ENCODE measurements around the gene MAD2L1.

The MAD2L1 gene

GRCh38 chr4:120007191-120007871 is 59.3 kb downstream of the MAD2L1 start:
- DNase-seq (ENCODE audit: low read depth): peak; percentile 8
- TF ChIP-seq CTCF (IDR thresholded peaks at IDR 0.05; ENCODE audit: insufficient read depth, low read depth, low read length, missing control alignments): no peak
- no peak overlapping the region for H3K4me3 ChIP-seq (ENCODE audit: low read length)

All from epithelial cell of esophagus (primary cell).